ENCODE measurements around the gene USP36. TPM values are rescaled to one million over a fixed set of nuclear protein-coding genes. Genes with fewer than 3 reads are reported as not detected.

USP36 gene
- total and polyA plus RNA-seq, 9 of the 15 experiments (the other 6 are each of a cell fraction or from before 2014, with no cell fraction given): 6.4 to 72.8 (median 22.5) TPM

- TF ChIP-seq HES1 (IDR thresholded peaks at IDR 0.05; ENCODE audit: low read depth) (peak; percentile 84), CBFA2T3 (IDR thresholded peaks at IDR 0.05) (peak; percentile 34; the same call in 1 of the 2 replicates), ZBTB1 (CRISPR knock-in tag; IDR thresholded peaks at IDR 0.05; ENCODE audit: borderline replicate concordance, low read depth) (peak; percentile 40; the same call in 1 of the 2 replicates), ZEB2 (IDR thresholded peaks at IDR 0.05) (peak; percentile 96), ZNF740 (CRISPR knock-in tag; IDR thresholded peaks at IDR 0.05) (0 out of 2 replicates have a peak, but pooled peaks have one; percentile 53), ZNF740 (tag; IDR thresholded peaks at IDR 0.05) (no peak), ZBED1 (IDR thresholded peaks at IDR 0.05) (no peak), TCF3 (CRISPR knock-in tag; IDR thresholded peaks at IDR 0.05) (no peak; the same call in 1 of the 2 replicates), CBFB (CRISPR knock-in tag; IDR thresholded peaks at IDR 0.05) (no peak; the same call in 1 of the 2 replicates), ZNF354B (CRISPR knock-in tag; IDR thresholded peaks at IDR 0.05) (no peak), C11orf30 (IDR thresholded peaks at IDR 0.05; ENCODE audit: low read depth) (peak; percentile 78), ZNF253 (CRISPR knock-in tag; conservative IDR thresholded peaks at IDR 0.05) (no peak), ETV1 (tag; conservative IDR thresholded peaks at IDR 0.05; ENCODE audit: low read depth) (peak; percentile 52; the same call in 1 of the 2 replicates), GMEB1 (CRISPR knock-in tag; IDR thresholded peaks at IDR 0.05) (peak; percentile 99), HINFP (tag; conservative IDR thresholded peaks at IDR 0.05; ENCODE audit: low read depth) (no peak), PRDM10 (IDR thresholded peaks at IDR 0.05; ENCODE audit: partially characterized antibody) (no peak), MECOM (CRISPR knock-in tag; IDR thresholded peaks at IDR 0.05) (no peak)
These were observed at the start of gene USP36 (continued) for GRCh38 chr17:78840780-78841611.

All from K562 (cell line).